NCI-H2171 (cell line): Measurements from ENCODE around the gene HMOX2.

ENCODE experiments used
- DNase-seq: peaks from one replicate; lab custom pipeline; 2025; lab: John Stamatoyannopoulos, UW

Gene HMOX2

DNA sequence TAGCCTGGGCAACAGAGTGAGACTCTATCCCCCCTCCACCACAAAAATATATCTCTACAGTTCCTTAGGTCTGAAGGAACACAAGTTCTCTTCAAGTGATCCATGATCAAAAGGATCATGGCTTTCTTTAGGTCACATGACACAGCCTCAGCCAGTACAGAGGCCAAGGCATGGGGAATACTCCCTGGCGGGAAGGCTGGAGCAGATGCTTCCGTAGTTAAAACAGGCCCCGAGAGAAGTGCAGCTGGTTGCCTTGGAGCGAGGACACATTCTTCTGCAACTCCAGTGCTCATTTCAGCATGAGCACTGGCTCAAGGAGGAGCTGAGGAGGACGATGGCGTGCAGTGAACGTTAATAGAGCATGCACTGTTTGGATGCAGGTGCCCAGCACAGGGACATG is 48.9 kb downstream of the HMOX2 start:
- no peak for DNase-seq

DNA sequence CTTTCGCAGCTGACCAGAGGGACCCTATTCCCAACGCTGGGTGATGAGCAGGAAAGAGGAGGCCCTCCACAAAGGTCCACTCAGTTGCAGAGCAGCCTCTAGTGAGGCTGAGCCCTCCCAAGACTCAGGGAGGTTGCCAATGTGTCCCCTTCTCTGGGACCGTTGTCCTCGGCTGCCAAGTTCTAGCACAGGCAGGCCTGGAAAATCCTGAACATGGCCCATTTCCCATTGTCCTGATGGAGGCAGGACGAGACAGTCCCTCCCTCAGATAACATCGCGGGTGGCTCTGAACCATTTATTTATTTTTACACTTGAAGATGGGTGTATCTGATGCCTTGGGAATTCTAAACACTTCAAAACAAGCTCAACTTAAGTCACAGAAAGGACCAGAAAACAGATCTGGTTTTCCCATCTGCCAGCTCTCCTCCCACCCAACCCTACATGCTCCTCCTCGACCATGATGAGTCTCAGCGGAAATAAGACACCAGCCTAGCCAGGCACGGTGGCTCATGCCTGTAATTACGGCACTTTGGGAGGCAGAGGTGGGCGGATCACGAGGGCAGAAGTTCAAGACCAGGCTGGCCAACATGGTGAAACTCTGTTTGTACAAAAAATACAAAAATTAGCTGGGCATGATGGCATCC is 49.6 kb downstream of the HMOX2 start:
- DNase-seq: no peak

DNA sequence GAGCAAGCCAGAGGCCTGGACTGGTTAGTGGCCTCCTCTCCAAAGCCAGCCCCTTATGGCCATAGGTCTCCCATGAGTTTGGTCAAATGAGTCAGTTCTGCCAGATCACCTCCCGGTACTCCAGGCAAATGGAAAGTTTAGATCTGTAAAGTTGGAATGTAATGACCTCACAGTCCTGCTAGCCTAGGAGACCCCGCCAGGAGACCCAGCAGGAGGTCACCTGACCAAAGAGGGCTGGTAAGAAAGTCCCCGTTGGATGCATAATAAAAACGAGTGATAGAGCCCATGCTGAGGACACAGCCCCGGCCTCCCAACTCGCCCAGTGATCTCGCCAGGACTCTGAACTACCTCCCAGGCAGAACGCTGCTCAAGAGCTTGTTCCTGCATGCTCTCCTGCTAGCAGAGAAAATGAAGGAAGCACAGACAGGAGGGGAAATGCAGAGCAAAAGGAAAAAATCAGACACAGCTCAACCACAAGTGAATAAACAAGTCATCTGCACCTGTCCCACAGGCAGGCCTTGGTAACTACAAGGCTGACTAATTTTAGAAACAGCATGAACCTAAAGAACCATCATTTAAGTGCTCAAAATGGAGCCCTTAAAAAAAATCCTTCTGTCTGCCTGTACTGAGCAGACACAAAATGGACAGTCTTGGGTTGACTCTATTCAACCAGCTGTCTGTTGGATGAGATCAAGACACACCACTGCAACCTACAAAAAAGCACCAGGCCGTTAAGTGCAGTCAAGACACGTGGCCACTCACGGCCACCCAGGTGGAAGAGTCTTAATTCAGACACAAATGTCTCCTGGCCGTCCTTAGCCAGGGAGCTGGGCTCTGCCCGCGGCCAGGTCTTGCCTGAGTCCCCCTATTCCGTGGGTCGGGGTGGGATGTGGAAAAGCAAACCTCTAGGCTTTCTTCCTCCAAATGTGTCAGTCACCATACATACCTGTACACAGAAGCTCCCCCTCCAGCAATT is 53.2 kb downstream of the HMOX2 start:
- no peak for DNase-seq

DNA sequence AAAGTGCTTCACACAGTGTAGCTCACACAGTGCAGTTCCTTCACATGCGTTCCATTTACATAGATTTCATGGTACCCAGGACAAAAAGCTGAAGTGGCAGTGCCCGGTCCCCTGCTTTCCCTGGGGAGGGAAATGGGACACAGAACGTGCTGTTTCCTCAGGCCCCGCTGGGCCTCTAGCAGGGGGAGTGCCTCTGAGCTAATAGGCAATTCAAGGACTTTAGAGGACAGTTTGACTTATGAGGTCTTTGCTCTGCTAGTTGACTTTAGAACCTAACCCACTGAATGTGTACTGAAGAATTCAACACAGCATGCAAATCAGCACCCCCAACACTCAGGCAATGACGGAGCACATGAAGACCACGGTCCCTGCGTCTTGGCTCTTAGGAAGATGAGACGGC is 55.6 kb downstream of the HMOX2 start:
- DNase-seq: no peak

DNA sequence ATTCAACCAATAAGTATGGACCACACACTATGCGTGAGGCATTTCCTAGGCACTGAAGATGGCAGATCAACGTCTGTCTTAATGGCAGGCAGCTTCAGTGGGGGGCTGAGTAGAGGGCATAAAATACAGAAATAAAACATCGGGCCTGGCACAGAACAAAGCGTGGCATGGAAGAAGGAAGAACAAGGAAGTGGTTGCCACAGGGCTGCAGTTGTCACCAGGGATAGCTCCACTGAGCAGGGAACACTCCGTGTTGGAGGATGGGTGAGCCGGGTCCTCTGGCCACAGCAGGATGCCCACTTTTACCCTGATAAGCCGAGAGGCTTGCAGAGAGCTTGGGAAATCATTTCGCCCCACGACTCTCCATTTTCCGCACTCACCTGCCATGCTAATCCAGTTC is 56.0 kb downstream of the HMOX2 start:
- DNase-seq: no peak

DNA sequence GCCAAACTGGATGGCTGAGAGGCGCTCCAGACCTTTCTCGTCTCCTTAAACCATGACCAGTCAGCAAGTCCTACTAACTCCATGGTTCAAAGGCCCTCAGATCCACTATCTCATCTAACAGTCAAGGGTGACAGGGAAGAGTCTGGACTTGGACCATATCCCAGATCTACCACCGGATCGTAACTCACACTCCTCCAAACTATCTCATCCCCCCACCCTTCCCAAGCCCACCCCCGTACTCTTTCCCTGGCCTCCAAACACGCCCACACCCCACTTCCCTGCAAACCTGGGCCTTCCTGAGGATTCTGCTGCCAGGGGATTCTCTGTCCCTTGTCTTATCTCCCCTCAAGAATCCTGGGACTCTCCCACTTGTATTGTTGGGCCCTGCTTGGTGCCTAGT is 57.3 kb downstream of the HMOX2 start:
- no peak for DNase-seq

DNA sequence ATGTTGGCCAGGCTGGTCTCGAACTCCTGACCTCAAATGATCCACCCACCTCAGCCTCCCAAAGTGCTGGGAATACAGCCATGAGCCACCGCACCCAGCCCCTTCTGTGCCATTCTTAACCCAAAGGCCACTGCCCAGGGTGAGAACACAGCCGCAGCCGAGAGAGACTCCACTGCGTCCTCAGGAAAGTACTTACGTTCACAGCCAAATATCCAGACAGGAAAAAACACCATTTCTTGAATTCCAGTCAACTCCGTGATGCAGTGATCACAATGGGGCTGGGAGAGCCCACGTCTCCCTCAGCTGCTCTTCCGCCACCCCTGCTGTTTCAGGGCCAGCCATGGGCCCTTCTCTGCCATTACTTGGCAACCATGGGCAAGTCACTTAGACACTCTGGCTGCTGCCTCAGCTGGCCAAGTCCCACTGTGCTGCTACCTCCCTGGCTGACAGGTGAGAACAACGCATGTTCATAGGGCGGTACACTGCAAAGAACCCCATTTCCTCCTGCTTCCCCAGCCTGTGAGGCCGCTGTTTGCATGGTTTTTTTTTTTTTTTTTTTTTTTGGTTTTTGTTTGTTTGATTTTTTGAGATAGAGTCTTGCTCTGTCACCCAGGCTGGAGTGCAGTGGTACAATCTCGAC is 58.1 kb downstream of the HMOX2 start:
- DNase-seq: no peak

DNA sequence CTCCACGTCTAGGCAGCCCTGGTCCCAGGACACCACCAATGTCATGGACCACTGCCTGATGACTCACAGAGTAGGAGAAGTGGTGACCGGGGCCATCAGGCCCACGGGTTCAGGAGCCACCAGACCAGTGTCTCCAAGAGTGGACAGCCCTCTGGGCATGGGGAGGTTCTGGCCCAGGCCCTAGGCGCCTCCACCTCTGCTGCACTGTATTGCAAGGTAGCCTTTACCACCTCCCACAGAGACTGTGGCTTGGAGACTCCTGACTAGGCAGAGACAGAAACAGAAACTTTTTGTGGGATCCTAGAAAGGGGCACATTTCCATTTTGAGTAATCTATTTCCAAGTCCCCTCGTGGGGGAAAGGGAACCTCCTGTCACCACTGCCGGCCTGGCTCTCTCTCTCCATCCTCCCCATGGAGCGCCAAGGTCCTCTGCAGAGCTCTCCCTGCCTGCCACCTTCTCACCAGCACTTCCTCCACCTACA is 59.5 kb downstream of the HMOX2 start:
- DNase-seq: no peak

DNA sequence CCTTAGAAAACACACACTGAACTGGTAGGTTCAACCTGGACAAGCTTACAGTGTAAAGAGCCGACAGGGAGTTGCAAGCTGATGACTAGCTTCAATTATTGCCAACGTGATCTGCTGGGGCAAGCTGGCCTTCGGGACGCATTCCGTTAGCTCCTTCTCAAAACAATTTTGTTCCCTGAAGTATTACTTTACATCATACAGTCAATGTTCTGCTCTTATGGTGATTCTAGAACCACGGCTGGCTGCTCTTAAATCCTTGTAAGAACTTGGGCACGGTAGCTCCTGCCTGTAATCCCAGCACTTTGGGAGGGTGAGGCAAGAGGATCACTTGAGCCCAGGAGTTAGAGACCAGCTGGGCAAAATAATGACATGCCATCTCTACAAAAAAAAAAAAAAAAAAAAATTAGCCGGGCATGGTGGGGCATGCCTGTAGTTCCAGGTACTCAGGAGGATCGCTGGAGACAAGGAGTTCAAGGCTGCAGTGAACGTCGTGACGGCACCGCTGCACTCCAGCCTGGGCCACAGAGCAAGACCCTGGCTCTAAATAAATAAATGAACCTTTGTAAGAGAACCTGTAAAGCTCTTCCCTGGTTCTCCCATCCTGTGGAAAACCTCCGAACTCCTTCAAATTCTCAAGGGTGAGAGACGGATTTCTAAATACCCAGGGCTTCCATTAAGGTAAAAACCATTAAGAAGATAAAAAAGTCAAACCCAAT is 60.4 kb downstream of the HMOX2 start:
- peak; percentile 22 for DNase-seq

DNA sequence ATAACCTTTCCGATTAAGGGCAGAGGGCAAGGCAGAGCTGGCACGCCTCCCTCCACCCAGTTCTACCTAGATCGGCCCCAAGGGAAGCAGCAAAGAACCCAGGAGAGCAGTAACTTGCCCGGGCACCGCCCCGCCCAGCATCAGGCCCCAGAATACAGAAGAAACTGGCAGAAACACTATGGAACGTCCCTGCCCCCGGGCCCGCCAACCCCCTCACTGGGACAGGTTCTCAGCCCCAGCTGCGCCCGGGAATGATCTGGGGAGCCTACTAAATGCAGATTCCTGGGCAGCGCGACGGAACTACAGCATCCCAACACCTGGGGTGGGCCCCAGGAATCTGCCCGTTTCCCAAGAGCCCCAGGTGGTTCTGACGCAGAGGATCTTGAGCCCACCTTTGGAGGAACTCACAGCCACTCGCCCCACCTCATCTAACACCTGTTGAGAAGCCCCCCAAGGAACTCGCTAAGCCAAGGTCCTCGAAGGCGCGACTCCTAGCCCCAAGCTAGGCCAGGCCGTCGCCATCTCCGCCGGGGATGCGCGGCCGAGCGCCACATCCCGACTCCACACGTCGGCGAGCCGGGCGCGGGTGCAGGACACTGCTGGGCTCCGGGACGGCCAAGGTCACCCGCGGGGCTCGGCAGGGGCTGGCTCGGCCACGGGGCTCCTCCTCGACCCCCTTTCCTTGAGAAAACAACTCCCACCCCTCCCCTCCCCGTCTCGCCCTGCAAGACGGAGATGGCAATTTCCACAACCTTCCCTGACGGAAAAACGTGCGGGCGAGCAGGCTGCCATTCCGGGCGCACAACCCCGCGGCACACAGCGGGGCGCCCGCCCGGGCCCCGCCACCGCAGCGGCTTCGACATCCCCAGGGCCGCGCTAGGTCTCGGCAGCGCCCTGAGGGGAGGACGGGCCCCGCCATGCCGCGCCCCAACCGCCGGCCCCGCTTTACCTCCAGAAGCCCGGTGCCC is 61.5 kb downstream of the HMOX2 start:
- DNase-seq: peak; percentile 51

DNA sequence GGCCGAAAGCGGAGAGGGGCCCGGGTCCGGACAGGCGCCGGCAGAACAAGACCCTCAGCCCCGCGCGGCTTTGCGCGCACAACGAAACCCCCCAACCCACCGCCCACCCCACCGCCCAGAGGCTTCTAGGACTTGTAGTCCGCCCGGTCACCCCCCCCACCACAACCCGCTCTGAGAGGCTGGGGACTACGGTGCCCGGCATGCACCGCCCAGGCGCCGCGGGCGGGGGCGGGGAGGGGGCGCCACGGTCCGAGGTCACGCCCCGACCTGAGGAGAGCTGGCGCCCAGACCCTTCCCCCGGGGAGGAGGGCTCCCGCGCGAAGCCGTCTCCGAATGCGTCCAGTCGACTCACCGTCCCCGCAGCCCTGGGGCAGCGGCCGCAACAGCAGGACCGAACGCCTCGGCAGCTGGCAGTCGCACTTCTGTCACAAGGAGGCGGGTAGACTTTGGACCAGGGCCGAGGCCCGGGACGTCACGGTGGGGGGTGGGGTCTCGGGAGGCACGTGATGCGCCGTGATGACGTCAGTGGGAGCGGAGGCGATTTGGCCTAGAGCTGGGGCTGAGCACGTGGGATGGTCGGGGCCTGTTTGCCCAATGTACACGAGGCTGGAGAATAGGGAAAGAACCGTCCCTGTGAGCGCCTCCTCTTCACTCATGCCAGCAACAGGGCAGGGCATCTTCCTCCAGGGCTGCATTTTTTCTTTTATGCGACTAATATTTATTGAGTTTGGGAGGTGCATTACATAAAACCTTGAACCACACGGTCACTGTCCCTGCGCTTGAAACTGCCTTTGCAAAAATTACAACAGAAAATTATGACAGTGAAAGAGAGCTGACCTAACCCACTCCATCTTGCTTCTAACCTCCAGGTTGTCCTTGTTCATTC is 62.4 kb downstream of the HMOX2 start, which contains the start of gene CDIP1:
Gene CDIP1 (minus strand): TSS at position 424 of the 886 bp plus-strand sequence. CDS start 24,643 bp downstream, outside the sequence.
- DNase-seq: peak; percentile 96

DNA sequence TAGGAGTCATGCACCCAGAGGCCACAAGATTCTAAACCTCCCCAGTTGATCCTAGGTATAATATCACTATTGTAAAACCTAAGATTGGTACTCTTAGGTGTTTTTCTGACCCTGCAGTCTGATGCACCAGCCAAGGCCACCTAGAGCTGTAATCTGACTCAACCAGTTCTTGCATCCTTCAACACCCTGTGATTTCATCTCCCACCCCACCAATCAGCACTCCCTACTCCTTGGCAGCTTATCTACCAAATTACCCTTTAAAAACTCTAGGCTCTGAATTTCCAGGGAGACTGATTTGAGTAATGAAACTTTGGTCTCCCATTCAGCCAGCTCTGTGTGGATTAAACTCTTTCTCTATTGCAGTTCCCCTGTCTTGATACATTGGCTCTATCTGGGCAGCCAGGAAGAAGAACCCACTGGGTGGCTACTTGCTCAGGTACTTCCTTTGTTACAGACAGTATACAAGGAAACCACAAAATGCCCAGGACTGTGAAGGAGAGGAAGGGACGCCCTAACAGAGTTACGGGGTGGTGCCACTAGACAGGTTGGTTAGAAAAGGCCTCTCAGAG is 63.6 kb downstream of the HMOX2 start:
- no peak for DNase-seq

DNA sequence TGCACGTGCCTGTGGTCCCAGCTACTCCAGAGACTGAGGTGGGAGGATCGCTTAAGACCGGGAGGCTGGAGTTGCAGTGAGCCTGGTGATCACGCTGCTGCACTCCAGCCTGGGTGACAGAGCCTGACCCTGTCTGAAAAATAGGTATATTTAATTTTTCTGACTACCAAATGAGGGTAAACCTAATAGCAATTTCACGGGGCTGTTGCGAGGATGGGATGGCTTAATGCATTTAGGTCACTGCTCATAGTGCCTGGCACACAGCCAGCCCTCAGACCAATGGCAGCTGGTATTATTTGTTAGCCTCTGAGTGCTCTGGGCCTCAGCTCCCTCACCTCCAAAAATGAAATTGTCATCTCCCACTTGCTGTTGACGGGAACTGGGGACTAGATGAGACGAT is 68.3 kb downstream of the HMOX2 start:
- DNase-seq: no peak

DNA sequence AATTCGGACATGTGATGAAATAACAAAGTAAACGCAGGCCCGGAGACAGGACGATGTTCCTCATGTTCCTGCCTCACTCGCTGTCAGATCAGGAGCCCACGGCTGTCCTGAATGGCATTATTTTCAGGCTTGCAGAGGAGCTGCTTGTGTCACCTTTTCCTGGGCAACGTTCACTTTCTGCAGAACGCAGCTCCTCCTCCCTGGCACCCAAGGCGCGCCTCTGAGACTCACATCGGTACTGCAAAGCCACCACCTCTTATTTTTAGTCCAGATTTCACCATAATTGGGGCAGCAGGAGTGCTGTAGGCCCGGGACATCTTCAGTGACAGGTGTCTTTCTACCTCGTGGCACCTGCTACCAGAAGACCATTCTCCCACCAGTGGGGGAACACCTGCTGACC is 71.9 kb downstream of the HMOX2 start:
- no peak for DNase-seq

DNA sequence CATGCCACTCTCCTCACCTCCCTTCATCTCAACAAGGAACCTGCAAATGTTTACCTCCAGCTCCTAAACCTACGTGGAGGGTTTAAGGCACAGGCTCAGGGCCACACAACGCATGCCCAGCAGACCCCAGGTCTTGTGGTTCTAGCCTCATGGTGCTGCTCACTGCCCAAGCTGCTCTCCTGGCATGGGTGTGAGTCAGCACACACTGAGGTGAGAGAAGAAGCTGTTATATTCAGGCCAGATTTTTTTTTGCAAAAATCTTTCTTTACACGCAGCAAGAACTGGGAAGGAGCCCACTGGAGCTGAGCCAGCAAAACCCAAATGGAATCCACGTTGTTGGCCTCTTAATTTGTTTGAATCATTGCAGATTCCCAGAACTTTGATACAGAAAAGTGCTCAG is 74.4 kb downstream of the HMOX2 start:
- DNase-seq: no peak

DNA sequence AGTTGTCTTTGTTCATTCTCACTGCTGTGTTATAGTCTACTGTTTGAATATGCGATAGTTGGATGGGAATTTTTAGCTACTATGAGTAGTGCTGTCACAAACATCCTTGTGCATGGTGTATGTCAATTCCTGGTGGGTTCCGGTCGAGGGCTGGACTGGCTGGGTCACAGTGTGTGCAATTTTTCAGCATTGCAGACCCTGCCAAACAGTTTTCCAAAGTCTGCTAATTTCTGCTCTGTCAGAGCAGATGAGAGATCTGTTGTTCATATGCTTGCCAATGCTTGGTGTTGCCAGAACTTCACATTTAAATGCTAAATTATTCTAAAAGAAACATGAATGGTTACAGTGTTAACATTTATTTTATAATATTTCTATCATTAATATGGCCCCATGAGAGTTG is 76.3 kb downstream of the HMOX2 start:
- DNase-seq: no peak

DNA sequence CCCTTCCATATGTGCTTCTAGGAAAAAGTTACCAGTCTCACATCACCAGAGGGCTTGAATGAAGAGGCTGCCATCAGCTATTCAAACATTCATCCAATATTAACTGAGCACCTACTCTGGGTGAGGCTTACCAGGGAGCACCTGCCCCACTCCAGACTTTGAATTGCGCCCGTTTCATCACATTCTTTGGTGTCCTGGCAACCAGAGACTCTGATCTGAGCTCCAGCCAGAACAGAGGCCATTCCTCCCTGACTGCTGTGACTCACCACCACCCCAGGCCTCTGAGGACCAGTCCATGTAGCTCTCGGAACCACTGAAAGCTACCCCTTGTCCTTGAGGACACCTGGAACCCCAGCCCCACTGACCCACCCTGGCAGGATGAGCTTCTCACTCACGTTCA is 79.9 kb downstream of the HMOX2 start, which contains the start of gene C16orf96:
Gene C16orf96 (plus strand): TSS at position 229 of the 400 bp plus-strand sequence. CDS start 150 bp downstream, at position 379.
- no peak for DNase-seq

DNA sequence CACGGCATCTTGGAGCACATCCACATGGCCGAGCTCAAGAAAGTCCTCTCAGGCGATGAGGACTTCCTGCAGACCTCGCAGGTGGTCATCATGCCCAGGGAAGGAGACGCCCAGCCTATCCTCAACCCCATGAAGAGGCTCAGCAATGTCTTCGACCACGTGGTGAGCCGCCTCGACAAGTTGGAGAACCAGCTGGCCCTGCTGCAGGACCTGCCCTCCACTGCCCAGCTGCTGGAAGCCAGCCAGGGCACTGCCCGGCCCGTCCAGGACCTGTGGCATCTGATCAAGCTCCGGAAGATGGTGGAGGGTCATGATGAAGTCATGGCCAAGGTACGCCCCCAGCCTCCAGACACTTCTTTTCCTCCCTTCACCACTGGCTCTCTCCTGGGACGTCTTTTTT is 80.4 kb downstream of the HMOX2 start:
- no peak for DNase-seq

DNA sequence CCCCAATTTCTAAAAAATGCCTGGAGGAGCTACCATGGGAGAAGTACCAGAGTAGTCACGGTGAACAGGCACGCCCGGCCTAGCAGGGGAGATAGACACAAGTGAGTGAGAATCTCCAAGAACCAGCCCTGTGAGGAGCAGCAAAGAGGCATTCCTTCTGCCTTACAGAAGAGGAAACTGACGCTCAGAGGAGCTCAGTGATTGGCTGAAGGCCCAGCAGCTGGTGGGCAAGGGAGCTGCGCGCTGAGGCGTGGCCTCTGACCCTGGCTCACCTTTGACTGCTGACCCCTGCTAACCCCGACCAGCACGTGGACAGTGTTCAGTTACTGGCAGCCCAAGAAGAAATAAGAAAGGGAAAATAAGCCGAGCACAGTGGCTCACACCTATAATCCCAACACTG is 81.8 kb downstream of the HMOX2 start:
- no peak for DNase-seq
